HepG2 (cell line): ENCODE results near the gene MGAT1. TPM values are rescaled to one million over a fixed set of nuclear protein-coding genes. Genes with fewer than 3 reads are reported as not detected.

ENCODE experiments used
- ATF7-NPFF ChIP-seq: sonication (generic); formaldehyde crosslinking; IDR thresholded peaks from 2 replicates; pipeline ENCODE4 v1.8.1; 2023; ENCODE audit warnings: mild to moderate bottlenecking, low read depth, missing genetic modification reagents, moderate library complexity
- ELF1 ChIP-seq: sonication (generic); formaldehyde crosslinking; IDR thresholded peaks from 2 replicates; pipeline ENCODE4 v1.4.0; 2020; ENCODE audit warnings: missing genetic modification reagents
- JUN ChIP-seq: sonication (generic); formaldehyde crosslinking; IDR thresholded peaks from 2 replicates; pipeline ENCODE4 v1.4.0; 2020; ENCODE audit warnings: mild to moderate bottlenecking, missing genetic modification reagents
- POGZ ChIP-seq: sonication (generic); formaldehyde crosslinking; IDR thresholded peaks from 2 replicates; pipeline ENCODE4 v1.4.0; 2020; ENCODE audit warnings: mild to moderate bottlenecking, missing genetic modification reagents
- RAD51 ChIP-seq: fragments of 450-650 bp; IDR thresholded peaks from 2 replicates; pipeline ENCODE4 v1.6.1; 2016; ENCODE audit warnings: borderline replicate concordance
- RBM22 ChIP-seq: fragments of 200-400 bp; formaldehyde crosslinking; optimal IDR thresholded peaks from 2 replicates; pipeline ENCODE3; 2017; ENCODE audit warnings: mild to moderate bottlenecking, low read length, moderate library complexity
- STAT6 ChIP-seq: sonication (generic); formaldehyde crosslinking; IDR thresholded peaks from 2 replicates; pipeline ENCODE4 v1.4.0; 2020; ENCODE audit warnings: missing genetic modification reagents, mild to moderate bottlenecking, borderline replicate concordance
- TFAP4 ChIP-seq: sonication (generic); IDR thresholded peaks from 2 replicates; pipeline ENCODE4 v1.6.1; 2016; ENCODE audit warnings: low read depth, borderline replicate concordance
- ZFP41 ChIP-seq: sonication (generic); formaldehyde crosslinking; IDR thresholded peaks from 2 replicates; pipeline ENCODE4 v1.4.0; 2020; ENCODE audit warnings: mild to moderate bottlenecking, missing genetic modification reagents, borderline replicate concordance
- ZNF672 ChIP-seq: sonication (generic); formaldehyde crosslinking; IDR thresholded peaks from 2 replicates; pipeline ENCODE4 v1.8.1; 2022; ENCODE audit warnings: missing genetic modification reagents
- ZNF7 ChIP-seq: IDR thresholded peaks from 2 replicates; pipeline ENCODE4 v1.6.1; 2016; ENCODE audit warnings: missing biosample characterization, missing genetic modification reagents
- polyA plus RNA-seq, 8 experiments: library from polyadenylated mRNA; depleted of rRNA in 3 of 8; stranded (reverse) in 7 of 8; unstranded in 1 of 8; fragments of >200 nt; fragmentation: Illumina TruSeq in 4 of 8; extraction: Trizol in 4 of 8; gene quantifications; 2 replicates each; pipeline versions ENCODE4 v1.2.1 to v1.2.3, GENCODE V29; 2011 to 2016; ENCODE audit warnings: low read depth in 4 of 8, missing spikeins in 1 of 8, mixed read lengths in 1 of 8; ENCODE audit not compliant: insufficient read depth in 1 of 8
- total RNA-seq, 5 experiments: library from RNA; depleted of rRNA; stranded (reverse); fragments of >200 nt; fragmentation: Illumina TruSeq; extraction: Trizol; gene quantifications; 2 replicates each; pipeline ENCODE4 v1.2.3, GENCODE V29; 2016; ENCODE audit warnings: low read depth in 1 of 5
- TF ChIP-seq, protein P1 (sequence below), 2 experiments: fragments of 450-650 bp in 1 of 2; sonication (generic) in 1 of 2; formaldehyde crosslinking in 1 of 2; IDR thresholded peaks; 2 replicates each; pipeline versions ENCODE4 v1.6.1 to v1.8.0; 2016 to 2022; ENCODE audit warnings: antibody characterized with exemption in 1 of 2, mild to moderate bottlenecking in 1 of 2, missing genetic modification reagents in 1 of 2

The MGAT1 gene
- total and polyA plus RNA-seq, 2 of the 13 experiments (the other 11 are each of a cell fraction or from before 2014, with no cell fraction given): 50.1 to 55.3 TPM

DNA sequence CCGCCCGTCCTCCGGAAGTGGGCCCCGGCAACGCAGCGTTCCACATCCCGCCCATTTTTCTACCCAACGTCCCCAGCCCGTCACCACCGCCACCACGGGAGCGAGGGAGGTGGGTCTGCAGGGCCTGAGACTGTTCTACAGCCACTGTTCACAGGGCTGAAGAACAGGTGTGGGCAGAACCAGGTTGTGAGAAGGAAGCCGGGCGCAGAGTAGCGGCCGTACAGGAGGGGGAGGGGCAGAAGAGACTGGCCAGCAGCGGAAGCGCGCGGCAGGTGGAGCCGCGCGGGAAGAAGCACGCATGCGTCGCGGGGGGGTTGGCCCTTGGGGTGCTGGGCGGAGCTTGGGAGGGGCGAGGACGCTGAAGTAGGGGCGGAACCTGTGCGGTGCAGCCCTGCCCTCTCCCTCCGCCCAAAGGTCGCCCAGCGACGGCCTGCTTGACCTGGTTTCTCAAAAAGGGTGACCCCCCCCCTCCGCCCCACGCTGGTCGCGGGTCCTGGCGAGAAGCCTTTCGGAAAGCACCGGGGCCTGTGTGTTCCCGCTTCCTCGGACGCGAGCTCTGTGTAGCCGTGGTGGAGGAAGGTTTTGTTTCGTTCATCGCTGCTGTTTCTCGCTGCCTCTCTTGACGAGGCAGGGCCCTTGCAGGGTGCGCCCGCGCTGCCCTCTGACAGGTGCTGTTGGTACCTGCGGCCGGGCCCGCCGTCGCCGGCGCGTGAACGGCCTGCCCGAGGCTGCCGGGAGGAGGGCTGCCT is 7.8 kb upstream of the MGAT1 start (continued):
- TF ChIP-seq TFAP4 (no peak), ATF7-NPFF (CRISPR knock-in tag) (peak; percentile 47; the same call in 1 of the 2 replicates), STAT6 (peak; percentile 89; the same call in 1 of the 2 replicates), ZNF672 (no peak), ZNF7 (CRISPR knock-in tag) (no peak), POGZ (CRISPR knock-in tag) (peak; percentile 58; the same call in 1 of the 2 replicates), JUN (CRISPR knock-in tag) (peak; percentile 62; the same call in 1 of the 2 replicates), ELF1 (peak; percentile 76), ZFP41 (CRISPR knock-in tag) (no peak), RBM22 (no peak), RAD51 (no peak)
- TF ChIP-seq, protein P1, sequence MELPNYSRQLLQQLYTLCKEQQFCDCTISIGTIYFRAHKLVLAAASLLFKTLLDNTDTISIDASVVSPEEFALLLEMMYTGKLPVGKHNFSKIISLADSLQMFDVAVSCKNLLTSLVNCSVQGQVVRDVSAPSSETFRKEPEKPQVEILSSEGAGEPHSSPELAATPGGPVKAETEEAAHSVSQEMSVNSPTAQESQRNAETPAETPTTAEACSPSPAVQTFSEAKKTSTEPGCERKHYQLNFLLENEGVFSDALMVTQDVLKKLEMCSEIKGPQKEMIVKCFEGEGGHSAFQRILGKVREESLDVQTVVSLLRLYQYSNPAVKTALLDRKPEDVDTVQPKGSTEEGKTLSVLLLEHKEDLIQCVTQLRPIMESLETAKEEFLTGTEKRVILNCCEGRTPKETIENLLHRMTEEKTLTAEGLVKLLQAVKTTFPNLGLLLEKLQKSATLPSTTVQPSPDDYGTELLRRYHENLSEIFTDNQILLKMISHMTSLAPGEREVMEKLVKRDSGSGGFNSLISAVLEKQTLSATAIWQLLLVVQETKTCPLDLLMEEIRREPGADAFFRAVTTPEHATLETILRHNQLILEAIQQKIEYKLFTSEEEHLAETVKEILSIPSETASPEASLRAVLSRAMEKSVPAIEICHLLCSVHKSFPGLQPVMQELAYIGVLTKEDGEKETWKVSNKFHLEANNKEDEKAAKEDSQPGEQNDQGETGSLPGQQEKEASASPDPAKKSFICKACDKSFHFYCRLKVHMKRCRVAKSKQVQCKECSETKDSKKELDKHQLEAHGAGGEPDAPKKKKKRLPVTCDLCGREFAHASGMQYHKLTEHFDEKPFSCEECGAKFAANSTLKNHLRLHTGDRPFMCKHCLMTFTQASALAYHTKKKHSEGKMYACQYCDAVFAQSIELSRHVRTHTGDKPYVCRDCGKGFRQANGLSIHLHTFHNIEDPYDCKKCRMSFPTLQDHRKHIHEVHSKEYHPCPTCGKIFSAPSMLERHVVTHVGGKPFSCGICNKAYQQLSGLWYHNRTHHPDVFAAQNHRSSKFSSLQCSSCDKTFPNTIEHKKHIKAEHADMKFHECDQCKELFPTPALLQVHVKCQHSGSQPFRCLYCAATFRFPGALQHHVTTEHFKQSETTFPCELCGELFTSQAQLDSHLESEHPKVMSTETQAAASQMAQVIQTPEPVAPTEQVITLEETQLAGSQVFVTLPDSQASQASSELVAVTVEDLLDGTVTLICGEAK (IDR thresholded peaks at IDR 0.05): peak; percentile 69
- TF ChIP-seq, protein P1 (CRISPR knock-in tag; IDR thresholded peaks at IDR 0.05): no peak; the same call in 1 of the 2 replicates
- TF ChIP-seq, all 625 proteins: peak for 294
